Astrocyte (in vitro differentiated cells and primary cell): ENCODE measurements around the gene IGSF21.

Experiments
- CTCF ChIP-seq: IDR thresholded peaks from 2 replicates; pipeline ENCODE4 v1.5.1; 2011; ENCODE audit warnings: low read depth, mild to moderate bottlenecking, inconsistent platforms, low read length, moderate library complexity; ENCODE audit not compliant: insufficient read depth
- EZH2 ChIP-seq: IDR thresholded peaks from 2 replicates; pipeline ENCODE4 v1.6.1; 2012; ENCODE audit warnings: mild to moderate bottlenecking, low read length, inconsistent platforms; ENCODE audit not compliant: insufficient read depth

GRCh38 chr1:18282851-18283600, 175.4 kb downstream of the IGSF21 start:
- TF ChIP-seq EZH2 (no peak), CTCF (no peak)
